ELF-1 (cell line): ENCODE measurements around the gene SLC39A11.

ENCODE experiments used
- DNase-seq: peaks from one replicate; pipeline ENCODE4 v3.0.0-alpha.2; 2016; ENCODE audit warnings: low read depth, low spot score

SLC39A11 gene

DNA sequence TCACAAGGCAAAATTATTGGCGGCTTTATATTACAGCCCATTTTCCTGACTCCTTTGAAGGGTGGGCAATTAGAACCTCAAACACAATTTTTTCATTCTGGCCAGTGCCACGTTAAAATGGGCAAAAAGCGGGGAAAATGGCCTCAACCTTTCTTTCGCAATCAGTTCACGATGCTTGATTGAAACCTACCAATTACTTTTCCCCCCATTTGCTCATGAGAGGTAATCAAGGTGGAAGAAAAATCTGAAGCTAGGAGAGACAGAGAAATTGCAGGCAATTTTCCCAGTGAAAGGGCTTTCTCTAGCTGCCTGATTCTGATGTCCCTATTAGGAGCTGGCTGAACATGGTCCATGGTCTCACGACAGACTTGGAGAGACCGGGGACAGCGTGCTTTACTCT is 215.1 kb downstream of the SLC39A11 start:
- DNase-seq = no peak

DNA sequence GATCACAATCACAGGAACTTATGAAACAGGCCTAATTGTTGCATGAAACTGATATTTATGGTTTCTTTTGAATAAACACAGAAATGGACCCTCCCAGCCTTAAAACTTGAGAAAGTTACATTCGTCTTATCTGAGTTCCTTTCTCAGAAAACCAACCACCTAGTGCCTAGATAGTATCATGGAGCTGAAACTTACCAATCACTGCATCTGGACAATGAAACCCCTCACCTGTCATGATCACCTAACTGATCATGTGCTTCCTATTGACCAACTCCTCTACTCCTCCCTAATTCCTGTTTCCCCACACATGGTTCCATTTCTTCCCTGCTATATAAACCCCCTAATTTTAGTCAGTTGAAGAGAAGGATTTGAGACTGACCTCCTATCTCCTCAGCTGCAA is 216.1 kb downstream of the SLC39A11 start:
- no peak for DNase-seq

DNA sequence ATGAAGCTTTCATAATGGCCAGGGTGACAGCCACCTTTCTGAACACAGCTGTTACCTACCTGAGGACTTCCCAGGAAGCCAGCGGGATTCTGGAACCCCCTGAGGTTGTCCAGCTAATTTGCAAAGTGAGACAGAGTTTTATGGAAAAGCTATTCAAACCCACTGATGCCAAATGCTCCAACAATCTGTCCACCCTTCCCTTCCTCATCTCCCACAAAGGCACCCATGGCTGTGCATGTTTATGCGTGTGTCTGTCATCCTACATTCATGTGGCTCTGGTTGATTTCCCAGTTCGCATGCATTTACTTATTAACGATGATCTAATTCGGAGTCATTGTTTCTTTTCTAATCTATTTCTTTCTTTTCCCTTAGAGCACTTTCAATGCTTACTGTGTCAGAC is 217.1 kb downstream of the SLC39A11 start:
- no peak for DNase-seq

DNA sequence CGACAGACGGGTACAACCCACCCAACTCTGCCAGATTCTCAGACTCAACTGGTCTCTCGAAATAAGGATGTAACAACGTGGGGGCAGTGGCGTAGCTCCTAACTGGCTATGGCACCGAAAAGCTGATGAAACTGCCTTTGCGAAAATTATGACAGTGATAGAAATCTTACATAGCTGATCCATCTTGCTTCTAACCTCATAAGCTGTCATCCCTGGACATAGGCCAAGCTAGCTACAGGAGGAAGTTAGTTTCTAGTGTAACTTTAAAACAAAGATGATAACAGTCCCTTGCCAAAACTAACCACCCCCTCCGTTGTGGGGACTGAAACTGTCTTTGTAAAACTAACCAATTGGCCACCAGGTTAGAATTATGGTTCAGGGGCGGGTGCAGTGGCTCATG is 220.1 kb downstream of the SLC39A11 start:
- DNase-seq = no peak

DNA sequence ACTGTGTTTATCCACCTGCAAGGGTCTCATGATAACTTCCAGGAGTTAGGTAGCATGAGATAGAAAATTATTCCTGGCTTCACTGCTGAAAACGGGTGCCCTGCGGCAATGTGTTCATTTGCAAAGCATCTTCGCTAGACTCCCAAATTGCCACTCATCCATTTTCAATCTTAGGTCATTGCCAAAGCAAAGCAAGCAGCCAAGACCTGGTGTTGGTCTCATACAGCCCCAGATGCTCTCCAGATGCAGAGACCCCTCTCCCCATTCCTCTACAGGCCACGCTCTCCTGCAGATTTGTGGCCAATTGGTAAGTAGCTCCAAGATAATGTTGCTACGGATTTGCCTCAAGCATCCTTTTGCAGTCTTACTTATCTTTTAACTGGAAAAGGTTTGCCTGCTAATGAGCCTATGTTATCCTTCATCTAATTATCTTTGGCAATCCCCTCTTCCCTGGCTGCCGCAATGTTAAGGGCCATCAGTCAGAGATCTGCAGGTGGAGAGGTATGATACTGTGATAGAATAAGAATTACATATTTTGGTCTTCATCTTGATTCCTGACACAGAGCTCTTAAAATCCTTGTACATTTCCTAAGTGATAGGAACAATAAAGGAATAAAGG is 222.0 kb downstream of the SLC39A11 start:
- DNase-seq = no peak

DNA sequence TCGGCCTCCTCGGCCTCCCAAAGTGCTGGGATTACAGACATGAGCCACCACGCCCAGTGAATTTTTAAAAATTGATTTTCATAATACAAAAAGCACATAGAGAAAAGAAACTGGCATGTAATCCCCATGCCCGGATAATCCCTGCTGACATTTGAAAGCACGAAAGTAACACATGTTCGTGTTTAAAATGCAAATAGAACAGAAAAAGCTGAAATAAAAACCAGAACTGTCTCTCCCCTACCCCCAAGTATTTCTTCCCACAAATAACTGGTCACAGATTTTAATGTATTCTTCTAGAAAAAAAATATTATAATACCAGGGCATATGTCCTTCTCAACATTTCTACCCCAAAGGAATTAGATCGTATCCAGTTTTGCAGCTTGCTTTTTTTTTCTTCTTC is 222.9 kb downstream of the SLC39A11 start:
- DNase-seq = no peak

DNA sequence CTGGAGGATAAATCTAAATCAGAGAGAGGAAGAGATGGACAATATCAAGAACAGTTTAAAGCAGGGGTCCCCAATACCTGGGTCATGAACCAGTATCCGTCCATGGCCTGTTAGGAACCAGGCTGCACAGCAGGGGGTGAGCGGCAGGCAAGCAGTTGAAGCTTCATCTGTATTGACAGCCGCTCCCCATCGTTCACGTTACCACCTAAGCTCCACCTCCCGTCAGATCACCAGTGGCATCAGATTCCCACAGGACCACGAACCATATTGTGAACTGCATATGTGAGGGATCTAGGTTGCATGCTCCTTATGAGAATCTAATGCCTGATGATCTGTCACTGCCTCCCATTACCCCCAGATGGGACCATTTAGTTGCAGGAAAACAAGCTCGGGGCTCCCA is 226.5 kb downstream of the SLC39A11 start:
- no peak for DNase-seq

DNA sequence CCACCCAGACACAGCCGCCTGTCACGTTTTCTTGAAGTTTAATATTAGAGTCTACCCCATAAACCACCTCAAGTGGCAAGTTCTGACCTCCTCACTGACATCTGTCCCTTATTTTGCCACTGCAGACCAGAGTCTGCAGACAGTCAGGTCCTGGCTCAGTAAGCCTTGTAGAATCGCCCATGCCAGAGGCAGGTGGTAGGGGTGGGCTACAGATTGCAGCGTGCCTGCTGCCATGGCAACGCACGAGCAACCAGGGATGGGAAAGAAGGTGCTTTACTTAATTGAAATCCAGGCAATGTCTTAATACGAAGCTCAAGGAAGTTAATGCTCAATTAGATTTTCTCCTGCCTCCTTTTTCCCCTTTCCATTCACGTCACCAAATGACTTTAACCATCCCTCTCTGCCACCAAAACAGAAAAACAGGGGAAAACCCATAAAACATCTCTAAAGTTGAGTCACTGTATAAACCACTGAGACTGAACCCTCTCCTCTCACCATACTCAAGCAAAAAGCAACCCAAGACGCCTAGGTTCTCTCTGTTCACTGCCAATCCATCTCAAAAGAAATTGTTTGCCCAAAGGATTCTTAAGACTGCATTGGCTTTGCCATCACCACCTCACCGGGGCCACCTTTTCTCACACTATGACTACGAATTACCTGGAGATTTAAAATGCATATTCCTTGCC is 228.8 kb downstream of the SLC39A11 start:
- no peak for DNase-seq

DNA sequence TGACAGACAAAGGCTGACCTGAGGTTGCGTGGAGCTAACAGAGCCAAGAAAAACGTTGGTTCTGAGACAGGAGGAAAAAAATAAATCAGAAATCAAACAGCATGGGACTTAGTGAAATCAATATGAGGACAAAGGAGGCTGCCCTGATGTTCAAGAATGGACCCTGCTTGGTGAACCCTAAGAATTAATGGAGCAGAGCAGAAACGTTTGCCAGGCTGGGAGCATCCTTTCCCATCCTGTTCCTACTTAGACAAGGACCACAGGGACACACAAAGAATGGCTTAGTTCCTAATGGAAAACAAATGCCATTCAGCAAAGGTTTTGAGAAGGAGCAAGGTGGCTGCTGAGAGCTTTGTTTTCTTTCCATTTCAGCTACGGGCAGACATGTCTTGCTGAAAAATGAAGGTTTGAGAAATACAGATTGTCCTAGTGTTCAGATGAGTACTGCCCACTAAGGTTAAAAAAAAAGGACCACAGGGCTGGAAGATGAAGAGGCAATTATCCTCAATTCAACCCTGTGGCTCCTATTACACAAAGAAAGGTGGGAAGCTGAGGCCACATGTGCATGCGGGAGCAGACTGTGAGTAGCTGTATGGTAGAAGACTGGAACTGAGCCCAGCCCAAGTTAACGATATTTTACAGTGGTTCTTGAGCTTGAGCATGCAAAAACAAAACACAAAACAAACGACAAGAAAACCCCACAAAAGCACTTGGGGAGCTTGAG is 230.1 kb downstream of the SLC39A11 start:
- DNase-seq = no peak

DNA sequence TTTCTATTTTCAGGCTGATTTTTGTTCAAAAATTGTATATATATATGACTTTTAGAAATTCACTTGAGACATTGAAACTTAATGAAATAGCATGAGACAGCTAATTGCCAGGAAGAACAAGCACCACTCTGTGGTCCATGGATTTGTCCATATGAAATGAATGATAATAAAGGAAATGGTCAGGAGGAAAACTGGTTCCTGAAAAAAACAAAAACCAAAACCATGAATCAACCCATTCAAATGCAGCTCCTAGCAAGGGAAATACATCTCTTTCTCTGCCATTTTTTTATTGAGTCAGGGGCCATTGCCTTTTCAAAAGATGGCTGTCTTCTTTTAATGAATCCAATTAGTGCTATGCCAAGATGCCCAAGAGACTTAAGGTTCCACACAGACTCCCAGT is 230.7 kb downstream of the SLC39A11 start:
- DNase-seq = no peak

DNA sequence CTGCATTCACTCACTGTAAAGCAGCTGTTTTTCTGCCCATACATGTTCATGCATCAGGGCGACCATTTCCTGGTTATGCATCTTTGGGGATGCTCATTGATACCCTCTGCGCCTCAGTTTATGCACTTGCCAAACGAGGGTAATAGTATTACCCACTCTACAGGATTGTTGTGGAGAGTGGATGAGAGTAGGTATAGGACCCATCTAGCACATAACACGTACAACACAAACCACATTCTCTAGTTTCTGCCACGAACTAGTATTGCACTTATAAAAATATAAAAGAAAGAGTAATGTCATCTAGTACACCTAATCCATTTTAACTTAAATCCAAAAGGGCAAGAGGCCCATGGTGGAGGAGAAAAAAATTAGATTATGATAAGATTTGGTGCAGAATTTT is 231.7 kb downstream of the SLC39A11 start:
- no peak for DNase-seq

DNA sequence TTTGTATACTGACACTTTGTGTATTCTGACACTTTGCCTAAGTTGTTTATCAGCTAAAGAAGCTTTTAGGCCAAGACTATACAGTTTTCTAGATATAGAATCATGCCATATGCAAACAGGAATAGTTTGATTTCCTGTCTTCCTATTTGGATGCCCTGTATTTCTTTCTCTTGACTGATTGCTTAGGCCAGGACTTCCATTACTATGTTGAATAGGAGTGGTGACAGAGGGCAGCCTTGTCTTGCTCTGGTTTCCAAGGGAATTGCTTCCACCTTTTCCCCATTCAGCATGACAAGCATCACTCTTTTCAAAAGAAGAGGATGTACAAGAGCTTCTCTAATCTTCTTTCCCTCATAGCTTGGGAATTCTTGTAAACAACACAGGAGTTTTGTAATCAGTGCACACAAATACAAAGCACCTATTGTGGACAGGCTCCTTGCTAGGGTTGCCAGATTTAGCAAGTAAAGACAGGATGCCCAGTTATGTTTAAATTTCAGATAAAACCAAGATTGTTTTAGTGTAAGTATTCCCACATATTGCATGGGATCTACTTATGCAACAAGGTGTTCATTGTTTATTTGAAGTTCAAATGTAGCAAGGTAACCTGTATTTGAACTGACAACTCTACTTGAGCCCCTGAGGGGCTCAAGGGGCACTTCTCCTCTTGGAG is 233.5 kb downstream of the SLC39A11 start:
- DNase-seq = no peak

DNA sequence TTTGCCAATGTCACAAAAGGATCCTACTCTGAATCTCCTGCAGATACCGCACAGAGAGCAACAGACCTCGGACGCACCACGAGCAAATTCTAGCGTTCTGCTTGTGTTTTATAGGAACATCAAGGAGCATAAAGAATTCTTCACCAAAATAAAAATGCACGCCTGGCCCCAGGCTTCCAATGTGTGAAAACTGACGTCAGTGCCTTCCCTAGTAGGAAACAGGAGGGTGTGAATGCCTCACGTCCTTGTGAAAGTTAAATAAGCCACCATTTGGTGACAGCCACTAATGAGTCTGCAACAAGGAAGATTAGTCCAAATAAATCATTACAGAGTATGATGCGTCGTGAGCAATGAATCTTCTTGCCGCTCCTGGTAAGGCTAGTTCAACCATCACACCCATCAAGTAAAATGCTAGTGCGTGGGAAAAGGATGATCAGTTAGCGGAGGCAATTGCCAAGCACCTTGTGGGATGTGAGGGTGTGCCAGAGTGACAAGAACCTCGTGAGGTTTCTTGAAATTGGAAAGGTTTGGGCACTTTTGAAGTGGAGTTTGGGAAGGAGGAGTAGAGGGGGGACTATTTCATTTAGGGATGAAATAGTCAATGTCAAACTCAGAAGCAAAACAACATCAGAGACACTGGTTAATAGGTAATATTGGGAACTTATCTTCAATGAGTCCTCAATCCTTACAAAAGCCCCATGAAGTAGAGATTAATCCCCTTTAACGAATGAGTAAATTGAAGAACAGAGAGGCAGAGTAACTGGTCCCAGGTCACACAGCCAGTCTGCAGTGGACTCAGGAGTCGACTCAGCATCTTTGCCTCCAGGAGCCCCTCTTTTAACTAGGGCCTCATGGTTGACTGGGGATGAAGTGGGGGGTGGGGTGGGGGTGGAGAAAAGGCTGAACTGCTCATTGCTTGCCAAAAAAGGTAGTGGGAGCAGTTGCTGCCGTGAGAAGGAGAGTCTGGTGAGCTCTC is 238.8 kb downstream of the SLC39A11 start:
- DNase-seq = peak; percentile 4

DNA sequence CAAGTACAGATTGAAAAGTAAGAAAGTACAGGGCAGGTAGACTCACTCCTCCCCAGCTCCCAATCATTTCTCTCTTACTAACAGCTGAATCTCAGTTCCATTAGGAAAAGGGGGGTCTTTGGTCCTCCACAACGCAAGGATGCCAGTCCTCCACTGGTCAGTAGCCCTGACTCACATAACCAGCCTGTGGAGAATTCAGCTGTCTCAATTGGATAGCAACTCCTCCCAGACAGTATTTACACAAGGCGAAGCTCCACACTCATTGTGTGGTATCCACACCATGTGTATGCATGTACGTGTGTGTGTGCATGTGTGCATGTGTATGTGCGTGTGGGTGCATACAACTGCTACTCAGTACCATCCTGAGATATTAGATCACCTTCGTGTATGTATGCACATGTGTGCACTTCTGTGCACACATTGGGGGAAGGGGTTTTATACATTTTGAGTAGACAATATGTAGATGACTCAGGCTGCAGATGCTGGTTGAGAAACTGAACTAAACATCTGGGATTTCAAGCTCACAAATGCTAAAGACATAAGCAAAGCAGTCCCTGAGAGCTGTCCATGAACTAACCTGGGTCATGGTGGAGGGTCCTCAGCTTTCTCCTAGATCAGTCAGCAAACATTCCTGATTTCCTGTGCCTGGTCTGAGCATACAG is 240.1 kb downstream of the SLC39A11 start:
- DNase-seq = no peak

DNA sequence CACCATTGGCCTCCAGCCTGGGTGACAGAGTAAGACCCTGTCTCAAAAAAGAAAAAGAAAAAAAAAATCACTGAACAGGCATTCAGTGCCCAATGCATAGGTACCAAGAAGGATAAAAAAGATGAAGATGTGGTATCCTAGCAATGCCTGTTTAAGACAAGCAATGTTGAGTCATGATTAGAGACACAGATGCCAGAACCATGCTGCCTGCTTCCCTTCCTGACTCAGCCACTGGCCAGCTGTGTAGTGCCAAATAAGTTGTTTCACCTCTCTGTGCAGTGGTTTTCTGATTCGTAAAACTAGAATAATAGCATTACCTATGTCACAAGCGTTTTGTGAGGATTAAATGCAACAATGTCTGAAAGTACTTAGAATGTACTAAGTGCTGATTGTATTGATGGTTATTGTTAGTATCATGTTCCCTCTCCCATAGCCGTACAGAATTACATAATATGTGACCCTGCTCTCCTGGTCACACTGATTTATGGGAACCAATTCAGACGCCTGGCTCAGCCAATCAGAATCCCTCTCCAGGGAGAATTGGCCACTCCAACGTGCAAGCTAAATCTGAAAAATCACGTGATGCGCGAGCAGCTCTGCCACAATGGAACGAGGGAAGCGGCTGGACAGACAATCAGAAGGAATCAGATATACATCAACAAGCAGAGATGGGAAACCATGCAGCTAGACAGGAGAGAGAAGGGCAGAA is 241.9 kb downstream of the SLC39A11 start:
- DNase-seq = no peak

DNA sequence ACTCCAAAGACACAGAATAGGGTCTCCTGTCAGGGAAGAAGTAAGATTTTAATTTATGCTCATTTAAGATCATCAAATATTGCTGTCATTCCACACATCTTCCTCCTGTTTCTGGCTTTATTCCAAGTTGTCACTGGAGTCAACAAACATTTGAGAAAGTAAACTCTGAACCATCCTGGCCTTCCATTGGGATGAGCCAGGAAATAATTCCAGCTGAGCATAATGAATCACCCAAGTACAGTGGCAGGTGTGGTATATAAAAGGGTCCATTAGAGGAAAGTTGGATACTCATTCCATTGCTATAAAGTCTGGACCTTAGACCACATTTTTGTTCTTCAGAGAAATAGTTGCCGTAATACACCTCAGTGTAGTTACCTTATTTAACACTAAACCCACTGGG is 246.1 kb downstream of the SLC39A11 start:
- no peak for DNase-seq

DNA sequence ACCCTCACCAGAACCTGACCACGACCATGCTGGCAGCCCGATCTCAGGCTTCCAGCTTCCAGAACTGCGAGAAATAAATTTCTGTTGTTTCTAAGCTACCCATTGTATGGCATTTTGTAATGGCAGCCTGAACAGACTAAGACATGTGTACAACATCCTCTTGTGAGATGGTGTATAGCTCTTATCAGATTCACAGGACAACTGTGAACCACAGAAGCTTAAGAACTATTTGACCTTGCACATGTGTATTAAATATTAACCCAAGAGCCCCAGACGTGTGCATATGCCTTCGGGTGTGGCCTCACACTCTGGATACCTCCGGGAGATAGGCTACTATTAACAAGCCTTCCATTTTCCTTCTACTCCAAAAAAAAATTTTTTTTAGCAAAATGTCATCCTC is 248.9 kb downstream of the SLC39A11 start:
- DNase-seq = no peak

DNA sequence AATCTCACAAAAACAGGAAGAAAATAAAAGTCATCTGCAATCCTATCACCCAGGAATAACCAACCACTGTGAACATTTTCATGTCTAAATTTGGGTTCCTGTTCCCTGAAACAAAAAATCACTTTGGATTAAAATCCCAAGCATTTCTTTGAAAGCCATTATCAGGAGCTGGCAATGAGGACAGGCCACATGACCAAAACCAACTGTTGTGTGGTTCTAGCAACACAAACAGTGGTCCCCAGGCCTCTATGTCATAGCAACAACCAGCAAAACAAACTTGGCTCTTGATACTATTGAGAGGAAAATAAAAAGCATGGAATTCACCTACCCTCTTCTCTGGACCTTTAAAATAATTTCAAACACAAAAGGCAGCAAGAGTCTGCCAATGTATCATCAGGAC is 252.5 kb downstream of the SLC39A11 start:
- DNase-seq = no peak

DNA sequence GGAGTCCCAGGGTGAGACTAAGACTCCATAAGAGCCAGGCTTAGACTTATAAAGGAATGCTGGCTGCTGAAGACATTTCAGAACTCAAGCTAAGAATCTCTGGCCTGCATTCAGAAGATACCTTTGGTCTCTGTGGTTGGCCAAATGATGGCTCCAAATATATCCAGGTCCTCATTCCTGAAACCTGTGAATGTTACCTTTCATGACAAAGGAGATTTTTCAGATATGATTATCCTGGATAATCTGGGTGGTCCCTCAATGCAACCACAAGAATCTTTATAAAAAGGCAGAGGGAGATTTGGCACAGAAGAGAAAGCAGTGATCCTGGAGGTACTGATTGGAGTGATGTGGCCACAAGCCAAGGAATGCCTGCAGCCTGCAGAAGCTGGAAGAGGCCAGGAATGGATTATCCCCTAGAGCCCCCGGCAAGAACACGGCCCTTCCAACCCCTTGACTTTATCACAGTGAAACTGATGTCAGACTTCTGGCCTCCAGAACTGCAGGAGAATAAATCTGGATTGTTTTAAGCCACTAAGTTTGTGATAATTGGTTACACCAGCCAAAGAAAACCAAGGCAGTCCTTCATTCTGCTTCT is 253.3 kb downstream of the SLC39A11 start:
- no peak for DNase-seq

DNA sequence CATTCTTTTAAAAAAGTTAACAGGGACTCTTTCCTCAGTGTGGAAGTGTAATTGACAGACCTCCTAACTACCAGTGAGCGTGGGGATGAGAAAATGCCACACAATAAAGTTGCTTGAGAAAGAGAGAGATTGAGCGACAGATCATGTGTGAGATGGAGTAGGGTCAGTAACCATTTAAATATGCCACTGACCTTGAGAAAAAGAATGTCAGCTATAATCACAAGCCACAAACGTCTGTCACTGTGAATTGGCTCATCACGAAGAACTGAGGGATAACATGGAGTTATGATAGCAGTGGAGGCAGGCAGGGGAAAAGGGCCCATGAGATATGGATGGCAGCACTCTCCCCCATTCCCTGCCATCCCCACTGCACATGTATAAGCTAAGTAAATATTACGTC is 253.9 kb downstream of the SLC39A11 start:
- no peak for DNase-seq
